MM.1S (cell line): ENCODE results near the gene CROCC2.

ENCODE experiments used
- DNase-seq: peaks from one replicate; pipeline ENCODE4 v3.0.0-alpha.2; 2015
- H2AFZ ChIP-seq: fragments of 300-600 bp; sonication (generic); 2 replicates; pipeline ENCODE4 v1.6.0; 2016; ENCODE audit warnings: antibody characterized with exemption, low read length
- H3F3A ChIP-seq: fragments of 300-600 bp; sonication (generic); 2 replicates; pipeline ENCODE4 v1.6.1; 2016; ENCODE audit warnings: mild to moderate bottlenecking, antibody characterized with exemption, low read length, moderate library complexity, mixed read lengths; ENCODE audit not compliant: insufficient read depth
- H3K27ac ChIP-seq: fragments of 300-600 bp; sonication (generic); 2 replicates; pipeline ENCODE4 v1.5.1; 2016; ENCODE audit warnings: mild to moderate bottlenecking, low read length
- H3K27me3 ChIP-seq: fragments of 300-600 bp; sonication (generic); replicated peaks from 2 replicates; pipeline ENCODE4 v1.6.0; 2016; ENCODE audit warnings: low read length; ENCODE audit not compliant: insufficient read depth
- H3K36me3 ChIP-seq: fragments of 300-600 bp; sonication (generic); replicated peaks from 2 replicates; pipeline ENCODE4 v1.6.1; 2016; ENCODE audit warnings: mild to moderate bottlenecking, low read length, mixed read lengths; ENCODE audit not compliant: insufficient read depth
- H3K4me1 ChIP-seq: fragments of 300-600 bp; sonication (generic); 2 replicates; pipeline ENCODE4 v1.6.1; 2016; ENCODE audit warnings: low read length, mixed read lengths
- H3K4me2 ChIP-seq: fragments of 300-600 bp; sonication (generic); 2 replicates; pipeline ENCODE4 v1.6.0; 2016; ENCODE audit warnings: low read depth, low read length
- H3K4me3 ChIP-seq: fragments of 300-600 bp; sonication (generic); 2 replicates; pipeline ENCODE4 v1.5.1; 2016; ENCODE audit warnings: low read length, mixed read lengths
- H3K79me2 ChIP-seq: fragments of 300-600 bp; sonication (generic); 2 replicates; pipeline ENCODE4 v1.6.1; 2016; ENCODE audit warnings: mixed run types, low read length, mixed read lengths
- H3K9ac ChIP-seq: fragments of 300-600 bp; sonication (generic); 2 replicates; pipeline ENCODE4 v1.6.1; 2016; ENCODE audit warnings: low read length, mixed read lengths
- H3K9me2 ChIP-seq: fragments of 300-600 bp; sonication (generic); replicated peaks from 2 replicates; pipeline ENCODE4 v1.6.1; 2016; ENCODE audit warnings: mild to moderate bottlenecking, low read length, mixed read lengths; ENCODE audit not compliant: insufficient read depth
- H3K9me3 ChIP-seq: fragments of 300-600 bp; sonication (generic); replicated peaks from 2 replicates; pipeline ENCODE4 v1.6.1; 2016; ENCODE audit warnings: mild to moderate bottlenecking, low read length, mixed read lengths; ENCODE audit not compliant: insufficient read depth
- H4K20me1 ChIP-seq: fragments of 300-600 bp; sonication (generic); 2 replicates; pipeline ENCODE4 v1.6.1; 2016; ENCODE audit warnings: mild to moderate bottlenecking, low read length, moderate library complexity, mixed read lengths; ENCODE audit not compliant: insufficient read depth
- CTCF ChIP-seq: fragments of 300-600 bp; sonication (generic); IDR thresholded peaks from 2 replicates; pipeline ENCODE4 v1.5.1; 2016; ENCODE audit warnings: antibody characterized with exemption, low read length, mixed read lengths
- EZH2 ChIP-seq: fragments of 300-600 bp; sonication (generic); optimal IDR thresholded peaks from 2 replicates; pipeline ENCODE3; 2017; ENCODE audit warnings: low read depth, mild to moderate bottlenecking, antibody characterized with exemption, low read length, mixed read lengths
- EZH2phosphoT487 ChIP-seq: fragments of 300-600 bp; sonication (generic); IDR thresholded peaks from 2 replicates; pipeline ENCODE4 v1.6.1; 2018; ENCODE audit warnings: antibody characterized with exemption, low read length

CROCC2 gene

GRCh38 chr2:240930631-240931318, 24.6 kb downstream of the CROCC2 start:
- Histone ChIP-seq H3K36me3 (no peaks in the 10 kb centered on the region), H3K9me3 (no peaks in the 10 kb centered on the region), H2AFZ (no peak overlapping the region), H3F3A (no peaks in the 10 kb centered on the region), H3K4me1 (no peaks in the 10 kb centered on the region), H3K4me2 (no peak overlapping the region), H3K27me3 (peaks cover 96% of the 10 kb centered on the region), H3K4me3 (no peak overlapping the region), H3K9ac (no peak overlapping the region), H3K79me2 (no peaks in the 10 kb centered on the region), H3K27ac (no peak overlapping the region), H3K9me2 (no peaks in the 10 kb centered on the region), H4K20me1 (no peaks in the 10 kb centered on the region)
- no peak for DNase-seq
- TF ChIP-seq EZH2phosphoT487: no peak
- TF ChIP-seq CTCF: no peak
- TF ChIP-seq EZH2: no peak

- no peak overlapping the region for H3K4me3 ChIP-seq
- H2AFZ ChIP-seq: no peak overlapping the region
- H3F3A ChIP-seq: no peaks in the 10 kb centered on the region
- H3K36me3 ChIP-seq: no peaks in the 10 kb centered on the region
- H3K9me3 ChIP-seq: no peaks in the 10 kb centered on the region
- no peak overlapping the region for H3K9ac ChIP-seq
- H3K27me3 ChIP-seq: peaks cover 96% of the 10 kb centered on the region
- no peak overlapping the region for H3K27ac ChIP-seq
- no peaks in the 10 kb centered on the region for H3K9me2 ChIP-seq
- H3K79me2 ChIP-seq: no peaks in the 10 kb centered on the region
- H4K20me1 ChIP-seq: no peaks in the 10 kb centered on the region
- no peaks in the 10 kb centered on the region for H3K4me1 ChIP-seq
- TF ChIP-seq EZH2 (no peak), EZH2phosphoT487 (no peak), CTCF (no peak)
- DNase-seq: no peak
- H3K4me2 ChIP-seq: no peak overlapping the region
These were observed 25.3 kb downstream of the CROCC2 start for GRCh38 chr2:240931319-240931949.

GRCh38 chr2:240932001-240932723, 26.0 kb downstream of the CROCC2 start:
- TF ChIP-seq EZH2: no peak
- TF ChIP-seq EZH2phosphoT487: no peak
- no peak for TF ChIP-seq CTCF
- Histone ChIP-seq H4K20me1 (no peaks in the 10 kb centered on the region), H3K36me3 (no peaks in the 10 kb centered on the region), H3K9ac (no peak overlapping the region), H3F3A (no peaks in the 10 kb centered on the region), H3K4me2 (no peak overlapping the region), H3K27me3 (peaks cover 96% of the 10 kb centered on the region), H2AFZ (no peak overlapping the region), H3K4me3 (no peak overlapping the region), H3K9me3 (no peaks in the 10 kb centered on the region), H3K4me1 (no peaks in the 10 kb centered on the region), H3K79me2 (no peaks in the 10 kb centered on the region), H3K27ac (no peak overlapping the region), H3K9me2 (no peaks in the 10 kb centered on the region)
- DNase-seq: no peak
